WTC11 (cell line): Measurements from ENCODE around the gene RASSF3. TPM values are rescaled to one million over a fixed set of nuclear protein-coding genes. Genes with fewer than 3 reads are reported as not detected.

Experiments used
- ATAC-seq: fragments of 200-7000 bp; cut with Tn5 transposase; 2 replicates; pipeline ENCODE4 v1.10.0; 2021; ENCODE audit warnings: mild to moderate bottlenecking, moderate library complexity
- CTCF ChIA-PET: fragments of 300-600 bp; sonication (Branson Sonifier 250); formaldehyde crosslinking; loops from one replicate; lab custom pipeline; 2021; ENCODE audit warnings: antibody characterized with exemption; lab: Charles Lee
- POLR2A ChIA-PET: fragments of 350-600 bp; sonication (Branson Sonifier 250); formaldehyde crosslinking; loops from one replicate; lab custom pipeline; 2021; ENCODE audit warnings: antibody characterized with exemption; lab: Charles Lee
- DNase-seq: peaks from one replicate; pipeline ENCODE4 v3.0.0; 2021; ENCODE audit warnings: low spot score
- H3K27ac Mint-ChIP-seq: 2 replicates; pipeline ENCODE4 v1.8.0; 2021; ENCODE audit warnings: mixed read lengths
- H3K27me3 Mint-ChIP-seq: 2 replicates; pipeline ENCODE4 v1.8.0; 2021; ENCODE audit warnings: low read depth, mild to moderate bottlenecking, moderate library complexity, mixed read lengths
- H3K36me3 Mint-ChIP-seq: 2 replicates; pipeline ENCODE4 v1.8.0; 2021; ENCODE audit warnings: mixed read lengths
- H3K4me1 Mint-ChIP-seq: 2 replicates; pipeline ENCODE4 v1.8.0; 2022; ENCODE audit warnings: mixed read lengths
- H3K4me3 Mint-ChIP-seq: 2 replicates; pipeline ENCODE4 v1.8.0; 2021; ENCODE audit warnings: mild to moderate bottlenecking, moderate library complexity, mixed read lengths
- H3K9me3 Mint-ChIP-seq: 2 replicates; pipeline ENCODE4 v1.8.0; 2021; ENCODE audit warnings: mixed read lengths
- CBFB ChIP-seq: sonication (generic); formaldehyde crosslinking; IDR thresholded peaks from 2 replicates; pipeline ENCODE4 v1.8.1; 2022; ENCODE audit warnings: mild to moderate bottlenecking, low read depth, missing genetic modification reagents
- ELF4 ChIP-seq: sonication (generic); formaldehyde crosslinking; IDR thresholded peaks from 2 replicates; pipeline ENCODE4 v1.8.1; 2022; ENCODE audit warnings: low read depth, mild to moderate bottlenecking, moderate library complexity, missing genetic modification reagents
- ESRRA ChIP-seq: sonication (generic); formaldehyde crosslinking; IDR thresholded peaks from 2 replicates; pipeline ENCODE4 v1.8.1; 2022; ENCODE audit warnings: mild to moderate bottlenecking, missing genetic modification reagents, borderline replicate concordance
- FOXK1 ChIP-seq: sonication (generic); formaldehyde crosslinking; IDR thresholded peaks from 2 replicates; pipeline ENCODE4 v1.8.0; 2022; ENCODE audit warnings: mild to moderate bottlenecking, moderate library complexity, missing genetic modification reagents
- JUN ChIP-seq: sonication (generic); formaldehyde crosslinking; IDR thresholded peaks from 2 replicates; pipeline ENCODE4 v1.8.0; 2023; ENCODE audit warnings: mild to moderate bottlenecking, missing genetic modification reagents
- KAT7 ChIP-seq: sonication (generic); formaldehyde crosslinking; IDR thresholded peaks from 2 replicates; pipeline ENCODE4 v1.8.1; 2023; ENCODE audit warnings: missing genetic modification reagents, mild to moderate bottlenecking, borderline replicate concordance
- RELA ChIP-seq: sonication (generic); formaldehyde crosslinking; IDR thresholded peaks from 2 replicates; pipeline ENCODE4 v1.8.1; 2022; ENCODE audit warnings: missing genetic modification reagents, mild to moderate bottlenecking, borderline replicate concordance
- SMAD4 ChIP-seq: sonication (generic); formaldehyde crosslinking; IDR thresholded peaks from 2 replicates; pipeline ENCODE4 v1.8.0; 2022; ENCODE audit warnings: mild to moderate bottlenecking, missing genetic modification reagents
- ZNF121 ChIP-seq: sonication (generic); formaldehyde crosslinking; IDR thresholded peaks from 2 replicates; pipeline ENCODE4 v1.8.0; 2023; ENCODE audit warnings: missing genetic modification reagents
- ZNF232 ChIP-seq: sonication (generic); formaldehyde crosslinking; IDR thresholded peaks from 2 replicates; pipeline ENCODE4 v1.8.0; 2022; ENCODE audit warnings: mild to moderate bottlenecking, missing genetic modification reagents
- total RNA-seq: library from RNA; stranded (reverse); gene quantifications from 3 replicates; pipeline ENCODE4 v1.2.3, GENCODE V29; 2021
- TF ChIP-seq, protein P1 (sequence below): sonication (generic); formaldehyde crosslinking; IDR thresholded peaks from 2 replicates; pipeline ENCODE4 v1.8.1; 2023; ENCODE audit warnings: mild to moderate bottlenecking, missing genetic modification reagents, borderline replicate concordance
- TF ChIP-seq, protein P2 (sequence below): sonication (generic); formaldehyde crosslinking; IDR thresholded peaks from 2 replicates; pipeline ENCODE4 v1.8.1; 2022; ENCODE audit warnings: missing genetic modification reagents, borderline replicate concordance
- TF ChIP-seq, protein P3 (sequence below): sonication (generic); formaldehyde crosslinking; IDR thresholded peaks from 2 replicates; pipeline ENCODE4 v1.8.1; 2022; ENCODE audit warnings: low read depth, mild to moderate bottlenecking, moderate library complexity, missing genetic modification reagents, borderline replicate concordance
- TF ChIP-seq, protein P4 (sequence below): sonication (generic); formaldehyde crosslinking; IDR thresholded peaks from 2 replicates; pipeline ENCODE4 v1.8.0; 2022; ENCODE audit warnings: mild to moderate bottlenecking, missing genetic modification reagents
- TF ChIP-seq, protein P5 (sequence below): fragments of 250-450 bp; sonication (Bioruptor Pico); IDR thresholded peaks from 2 replicates; pipeline ENCODE4 v1.9.0; 2021; ENCODE audit warnings: mild to moderate bottlenecking, borderline replicate concordance
- TF ChIP-seq, protein P6 (sequence below): fragments of 250-450 bp; sonication (Bioruptor Pico); IDR thresholded peaks from 2 replicates; pipeline ENCODE4 v1.9.0; 2021; ENCODE audit warnings: mild to moderate bottlenecking
- TF ChIP-seq, protein P7 (sequence below): sonication (generic); formaldehyde crosslinking; IDR thresholded peaks from 2 replicates; pipeline ENCODE4 v1.8.1; 2023; ENCODE audit warnings: mild to moderate bottlenecking, missing genetic modification reagents

The RASSF3 gene
- total RNA-seq, 1 experiment from 2014 or later = 54.7 TPM

DNA sequence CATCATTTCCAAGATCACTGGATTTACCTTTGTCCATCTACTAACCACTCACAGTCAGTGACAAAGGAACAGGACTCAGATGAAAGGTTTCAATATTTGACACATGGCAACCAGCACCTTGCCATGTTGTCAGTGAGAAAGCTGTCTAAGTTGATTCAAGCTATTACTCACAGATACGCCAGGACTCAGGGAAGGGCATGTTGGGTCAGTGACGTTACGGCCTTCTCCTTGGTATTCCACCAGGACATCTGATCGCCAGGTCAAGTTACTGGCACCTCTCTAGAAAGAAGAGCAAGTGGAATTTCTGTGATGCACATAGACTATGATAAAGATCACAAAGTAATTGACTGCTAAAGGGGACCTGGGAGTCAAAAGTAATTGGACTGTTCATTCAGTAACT is 112.5 kb downstream of the RASSF3 start:
- Mint-ChIP-seq H3K27me3 (no peaks in the 10 kb centered on the region), H3K9me3 (no peaks in the 10 kb centered on the region), H3K27ac (no peak overlapping the region), H3K4me1 (no peaks in the 10 kb centered on the region), H3K4me3 (no peak overlapping the region), H3K36me3 (peaks cover 28% of the 10 kb centered on the region)
- ATAC-seq (no peak), DNase-seq (no peak)
- TF ChIP-seq ZNF232 (CRISPR knock-in tag) = no peak
- no peak for TF ChIP-seq RELA (CRISPR knock-in tag)
- TF ChIP-seq, protein P1, sequence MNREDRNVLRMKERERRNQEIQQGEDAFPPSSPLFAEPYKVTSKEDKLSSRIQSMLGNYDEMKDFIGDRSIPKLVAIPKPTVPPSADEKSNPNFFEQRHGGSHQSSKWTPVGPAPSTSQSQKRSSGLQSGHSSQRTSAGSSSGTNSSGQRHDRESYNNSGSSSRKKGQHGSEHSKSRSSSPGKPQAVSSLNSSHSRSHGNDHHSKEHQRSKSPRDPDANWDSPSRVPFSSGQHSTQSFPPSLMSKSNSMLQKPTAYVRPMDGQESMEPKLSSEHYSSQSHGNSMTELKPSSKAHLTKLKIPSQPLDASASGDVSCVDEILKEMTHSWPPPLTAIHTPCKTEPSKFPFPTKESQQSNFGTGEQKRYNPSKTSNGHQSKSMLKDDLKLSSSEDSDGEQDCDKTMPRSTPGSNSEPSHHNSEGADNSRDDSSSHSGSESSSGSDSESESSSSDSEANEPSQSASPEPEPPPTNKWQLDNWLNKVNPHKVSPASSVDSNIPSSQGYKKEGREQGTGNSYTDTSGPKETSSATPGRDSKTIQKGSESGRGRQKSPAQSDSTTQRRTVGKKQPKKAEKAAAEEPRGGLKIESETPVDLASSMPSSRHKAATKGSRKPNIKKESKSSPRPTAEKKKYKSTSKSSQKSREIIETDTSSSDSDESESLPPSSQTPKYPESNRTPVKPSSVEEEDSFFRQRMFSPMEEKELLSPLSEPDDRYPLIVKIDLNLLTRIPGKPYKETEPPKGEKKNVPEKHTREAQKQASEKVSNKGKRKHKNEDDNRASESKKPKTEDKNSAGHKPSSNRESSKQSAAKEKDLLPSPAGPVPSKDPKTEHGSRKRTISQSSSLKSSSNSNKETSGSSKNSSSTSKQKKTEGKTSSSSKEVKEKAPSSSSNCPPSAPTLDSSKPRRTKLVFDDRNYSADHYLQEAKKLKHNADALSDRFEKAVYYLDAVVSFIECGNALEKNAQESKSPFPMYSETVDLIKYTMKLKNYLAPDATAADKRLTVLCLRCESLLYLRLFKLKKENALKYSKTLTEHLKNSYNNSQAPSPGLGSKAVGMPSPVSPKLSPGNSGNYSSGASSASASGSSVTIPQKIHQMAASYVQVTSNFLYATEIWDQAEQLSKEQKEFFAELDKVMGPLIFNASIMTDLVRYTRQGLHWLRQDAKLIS (CRISPR knock-in tag) = no peak
- TF ChIP-seq FOXK1 (CRISPR knock-in tag) = no peak
- no peak for TF ChIP-seq ELF4 (CRISPR knock-in tag)
- TF ChIP-seq, protein P2, sequence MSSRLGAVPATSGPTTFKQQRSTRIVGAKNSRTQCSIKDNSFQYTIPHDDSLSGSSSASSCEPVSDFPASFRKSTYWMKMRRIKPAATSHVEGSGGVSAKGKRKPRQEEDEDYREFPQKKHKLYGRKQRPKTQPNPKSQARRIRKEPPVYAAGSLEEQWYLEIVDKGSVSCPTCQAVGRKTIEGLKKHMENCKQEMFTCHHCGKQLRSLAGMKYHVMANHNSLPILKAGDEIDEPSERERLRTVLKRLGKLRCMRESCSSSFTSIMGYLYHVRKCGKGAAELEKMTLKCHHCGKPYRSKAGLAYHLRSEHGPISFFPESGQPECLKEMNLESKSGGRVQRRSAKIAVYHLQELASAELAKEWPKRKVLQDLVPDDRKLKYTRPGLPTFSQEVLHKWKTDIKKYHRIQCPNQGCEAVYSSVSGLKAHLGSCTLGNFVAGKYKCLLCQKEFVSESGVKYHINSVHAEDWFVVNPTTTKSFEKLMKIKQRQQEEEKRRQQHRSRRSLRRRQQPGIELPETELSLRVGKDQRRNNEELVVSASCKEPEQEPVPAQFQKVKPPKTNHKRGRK (CRISPR knock-in tag) = no peak
- no peak for TF ChIP-seq CBFB
- ChIA-PET CTCF (no interaction called here), POLR2A (no interaction called here)

DNA sequence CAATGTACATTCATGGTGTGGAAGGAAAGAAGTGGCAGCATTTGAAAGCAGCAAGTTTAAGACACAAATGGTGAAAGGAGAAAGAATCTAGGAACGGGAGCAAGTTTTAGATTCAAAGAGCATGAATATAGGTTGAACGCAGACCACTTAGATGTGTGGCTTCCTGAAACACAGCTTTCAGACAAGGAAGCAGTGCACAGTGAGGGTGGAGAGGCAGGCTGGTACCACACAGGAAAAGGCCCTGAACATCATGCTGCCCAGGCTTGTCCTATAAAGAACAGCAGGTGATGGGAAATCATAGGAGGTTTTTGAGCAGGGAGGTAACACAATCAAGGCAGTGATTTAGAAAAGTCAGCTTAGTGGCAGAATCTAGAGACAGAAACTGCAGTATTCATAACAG is 113.3 kb downstream of the RASSF3 start:
- ChIA-PET CTCF (no interaction called here), POLR2A (no interaction called here)
- no peaks in the 10 kb centered on the region for H3K4me1 Mint-ChIP-seq
- no peaks in the 10 kb centered on the region for H3K27me3 Mint-ChIP-seq
- peak overlapping the region; percentile 6; the same call in 1 of the 2 replicates for H3K27ac Mint-ChIP-seq
- ATAC-seq (no peak), DNase-seq (no peak)
- H3K36me3 Mint-ChIP-seq = peaks cover 35% of the 10 kb centered on the region
- H3K4me3 Mint-ChIP-seq = no peak overlapping the region
- no peaks in the 10 kb centered on the region for H3K9me3 Mint-ChIP-seq
- TF ChIP-seq JUN = no peak
- TF ChIP-seq ZNF121 (CRISPR knock-in tag) = no peak
- no peak for TF ChIP-seq KAT7
- no peak for TF ChIP-seq SMAD4 (CRISPR knock-in tag)
- TF ChIP-seq, protein P3, sequence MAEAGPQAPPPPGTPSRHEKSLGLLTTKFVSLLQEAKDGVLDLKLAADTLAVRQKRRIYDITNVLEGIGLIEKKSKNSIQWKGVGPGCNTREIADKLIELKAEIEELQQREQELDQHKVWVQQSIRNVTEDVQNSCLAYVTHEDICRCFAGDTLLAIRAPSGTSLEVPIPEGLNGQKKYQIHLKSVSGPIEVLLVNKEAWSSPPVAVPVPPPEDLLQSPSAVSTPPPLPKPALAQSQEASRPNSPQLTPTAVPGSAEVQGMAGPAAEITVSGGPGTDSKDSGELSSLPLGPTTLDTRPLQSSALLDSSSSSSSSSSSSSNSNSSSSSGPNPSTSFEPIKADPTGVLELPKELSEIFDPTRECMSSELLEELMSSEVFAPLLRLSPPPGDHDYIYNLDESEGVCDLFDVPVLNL (CRISPR knock-in tag) = no peak
- no peak for TF ChIP-seq ESRRA
- TF ChIP-seq, protein P4, sequence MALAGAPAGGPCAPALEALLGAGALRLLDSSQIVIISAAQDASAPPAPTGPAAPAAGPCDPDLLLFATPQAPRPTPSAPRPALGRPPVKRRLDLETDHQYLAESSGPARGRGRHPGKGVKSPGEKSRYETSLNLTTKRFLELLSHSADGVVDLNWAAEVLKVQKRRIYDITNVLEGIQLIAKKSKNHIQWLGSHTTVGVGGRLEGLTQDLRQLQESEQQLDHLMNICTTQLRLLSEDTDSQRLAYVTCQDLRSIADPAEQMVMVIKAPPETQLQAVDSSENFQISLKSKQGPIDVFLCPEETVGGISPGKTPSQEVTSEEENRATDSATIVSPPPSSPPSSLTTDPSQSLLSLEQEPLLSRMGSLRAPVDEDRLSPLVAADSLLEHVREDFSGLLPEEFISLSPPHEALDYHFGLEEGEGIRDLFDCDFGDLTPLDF (CRISPR knock-in tag) = no peak
- TF ChIP-seq, protein P5, sequence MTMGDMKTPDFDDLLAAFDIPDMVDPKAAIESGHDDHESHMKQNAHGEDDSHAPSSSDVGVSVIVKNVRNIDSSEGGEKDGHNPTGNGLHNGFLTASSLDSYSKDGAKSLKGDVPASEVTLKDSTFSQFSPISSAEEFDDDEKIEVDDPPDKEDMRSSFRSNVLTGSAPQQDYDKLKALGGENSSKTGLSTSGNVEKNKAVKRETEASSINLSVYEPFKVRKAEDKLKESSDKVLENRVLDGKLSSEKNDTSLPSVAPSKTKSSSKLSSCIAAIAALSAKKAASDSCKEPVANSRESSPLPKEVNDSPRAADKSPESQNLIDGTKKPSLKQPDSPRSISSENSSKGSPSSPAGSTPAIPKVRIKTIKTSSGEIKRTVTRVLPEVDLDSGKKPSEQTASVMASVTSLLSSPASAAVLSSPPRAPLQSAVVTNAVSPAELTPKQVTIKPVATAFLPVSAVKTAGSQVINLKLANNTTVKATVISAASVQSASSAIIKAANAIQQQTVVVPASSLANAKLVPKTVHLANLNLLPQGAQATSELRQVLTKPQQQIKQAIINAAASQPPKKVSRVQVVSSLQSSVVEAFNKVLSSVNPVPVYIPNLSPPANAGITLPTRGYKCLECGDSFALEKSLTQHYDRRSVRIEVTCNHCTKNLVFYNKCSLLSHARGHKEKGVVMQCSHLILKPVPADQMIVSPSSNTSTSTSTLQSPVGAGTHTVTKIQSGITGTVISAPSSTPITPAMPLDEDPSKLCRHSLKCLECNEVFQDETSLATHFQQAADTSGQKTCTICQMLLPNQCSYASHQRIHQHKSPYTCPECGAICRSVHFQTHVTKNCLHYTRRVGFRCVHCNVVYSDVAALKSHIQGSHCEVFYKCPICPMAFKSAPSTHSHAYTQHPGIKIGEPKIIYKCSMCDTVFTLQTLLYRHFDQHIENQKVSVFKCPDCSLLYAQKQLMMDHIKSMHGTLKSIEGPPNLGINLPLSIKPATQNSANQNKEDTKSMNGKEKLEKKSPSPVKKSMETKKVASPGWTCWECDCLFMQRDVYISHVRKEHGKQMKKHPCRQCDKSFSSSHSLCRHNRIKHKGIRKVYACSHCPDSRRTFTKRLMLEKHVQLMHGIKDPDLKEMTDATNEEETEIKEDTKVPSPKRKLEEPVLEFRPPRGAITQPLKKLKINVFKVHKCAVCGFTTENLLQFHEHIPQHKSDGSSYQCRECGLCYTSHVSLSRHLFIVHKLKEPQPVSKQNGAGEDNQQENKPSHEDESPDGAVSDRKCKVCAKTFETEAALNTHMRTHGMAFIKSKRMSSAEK (CRISPR knock-in tag) = no peak
- TF ChIP-seq, protein P6, sequence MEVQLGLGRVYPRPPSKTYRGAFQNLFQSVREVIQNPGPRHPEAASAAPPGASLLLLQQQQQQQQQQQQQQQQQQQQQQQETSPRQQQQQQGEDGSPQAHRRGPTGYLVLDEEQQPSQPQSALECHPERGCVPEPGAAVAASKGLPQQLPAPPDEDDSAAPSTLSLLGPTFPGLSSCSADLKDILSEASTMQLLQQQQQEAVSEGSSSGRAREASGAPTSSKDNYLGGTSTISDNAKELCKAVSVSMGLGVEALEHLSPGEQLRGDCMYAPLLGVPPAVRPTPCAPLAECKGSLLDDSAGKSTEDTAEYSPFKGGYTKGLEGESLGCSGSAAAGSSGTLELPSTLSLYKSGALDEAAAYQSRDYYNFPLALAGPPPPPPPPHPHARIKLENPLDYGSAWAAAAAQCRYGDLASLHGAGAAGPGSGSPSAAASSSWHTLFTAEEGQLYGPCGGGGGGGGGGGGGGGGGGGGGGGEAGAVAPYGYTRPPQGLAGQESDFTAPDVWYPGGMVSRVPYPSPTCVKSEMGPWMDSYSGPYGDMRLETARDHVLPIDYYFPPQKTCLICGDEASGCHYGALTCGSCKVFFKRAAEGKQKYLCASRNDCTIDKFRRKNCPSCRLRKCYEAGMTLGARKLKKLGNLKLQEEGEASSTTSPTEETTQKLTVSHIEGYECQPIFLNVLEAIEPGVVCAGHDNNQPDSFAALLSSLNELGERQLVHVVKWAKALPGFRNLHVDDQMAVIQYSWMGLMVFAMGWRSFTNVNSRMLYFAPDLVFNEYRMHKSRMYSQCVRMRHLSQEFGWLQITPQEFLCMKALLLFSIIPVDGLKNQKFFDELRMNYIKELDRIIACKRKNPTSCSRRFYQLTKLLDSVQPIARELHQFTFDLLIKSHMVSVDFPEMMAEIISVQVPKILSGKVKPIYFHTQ (CRISPR knock-in tag) = no peak
- TF ChIP-seq, protein P7, sequence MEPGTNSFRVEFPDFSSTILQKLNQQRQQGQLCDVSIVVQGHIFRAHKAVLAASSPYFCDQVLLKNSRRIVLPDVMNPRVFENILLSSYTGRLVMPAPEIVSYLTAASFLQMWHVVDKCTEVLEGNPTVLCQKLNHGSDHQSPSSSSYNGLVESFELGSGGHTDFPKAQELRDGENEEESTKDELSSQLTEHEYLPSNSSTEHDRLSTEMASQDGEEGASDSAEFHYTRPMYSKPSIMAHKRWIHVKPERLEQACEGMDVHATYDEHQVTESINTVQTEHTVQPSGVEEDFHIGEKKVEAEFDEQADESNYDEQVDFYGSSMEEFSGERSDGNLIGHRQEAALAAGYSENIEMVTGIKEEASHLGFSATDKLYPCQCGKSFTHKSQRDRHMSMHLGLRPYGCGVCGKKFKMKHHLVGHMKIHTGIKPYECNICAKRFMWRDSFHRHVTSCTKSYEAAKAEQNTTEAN (CRISPR knock-in tag) = no peak
